ENCODE data around the gene ETS1.
A peak's percentile ranks its signal among the peaks of the same experiment; 100 is the strongest.

The ETS1 gene

GRCh38 chr11:128488471-128488870 lies 98.9 kb downstream of the ETS1 start:
- TF ChIP-seq CTCF (IDR thresholded peaks at IDR 0.05; ENCODE audit: low read depth, low read length, missing control alignments): no peak
- in situ Hi-C loops (cut with HindIII; ENCODE audit: low sequenced_read_pairs): no loop called here
- H3K4me3 ChIP-seq (ENCODE audit: low read depth, low read length): no peak overlapping the region
- DNase-seq (ENCODE audit: low read depth): peak; percentile 90

GRCh38 chr11:128487978-128488377 lies 99.4 kb downstream of the ETS1 start:
- no peak for TF ChIP-seq CTCF (IDR thresholded peaks at IDR 0.05; ENCODE audit: low read depth, low read length, missing control alignments)
- H3K4me3 ChIP-seq (ENCODE audit: low read depth, low read length): no peak overlapping the region
- DNase-seq (ENCODE audit: low read depth): no peak
- in situ Hi-C loops (cut with HindIII; ENCODE audit: low sequenced_read_pairs): no loop called here

GRCh38 chr11:128484172-128484571 lies 103.2 kb downstream of the ETS1 start:
- no peak for DNase-seq (ENCODE audit: low read depth)
- H3K4me3 ChIP-seq (ENCODE audit: low read depth, low read length): no peak overlapping the region
- in situ Hi-C loops (cut with HindIII; ENCODE audit: low sequenced_read_pairs): no loop called here
- TF ChIP-seq CTCF (IDR thresholded peaks at IDR 0.05; ENCODE audit: low read depth, low read length, missing control alignments): no peak

GRCh38 chr11:128483211-128483788 lies 104.1 kb downstream of the ETS1 start:
- no peak for TF ChIP-seq CTCF (IDR thresholded peaks at IDR 0.05; ENCODE audit: low read depth, low read length, missing control alignments)
- no peak for DNase-seq (ENCODE audit: low read depth)
- no peak overlapping the region for H3K4me3 ChIP-seq (ENCODE audit: low read depth, low read length)
- in situ Hi-C loops (cut with HindIII; ENCODE audit: low sequenced_read_pairs): no loop called here

GRCh38 chr11:128482512-128483191 lies 104.7 kb downstream of the ETS1 start:
- TF ChIP-seq CTCF (IDR thresholded peaks at IDR 0.05; ENCODE audit: low read depth, low read length, missing control alignments): no peak
- in situ Hi-C loops (cut with HindIII; ENCODE audit: low sequenced_read_pairs): no loop called here
- no peak overlapping the region for H3K4me3 ChIP-seq (ENCODE audit: low read depth, low read length)
- peak; percentile 73 for DNase-seq (ENCODE audit: low read depth)

- no peak overlapping the region for H3K4me3 ChIP-seq (ENCODE audit: low read depth, low read length)
- TF ChIP-seq CTCF (IDR thresholded peaks at IDR 0.05; ENCODE audit: low read depth, low read length, missing control alignments): no peak
- DNase-seq (ENCODE audit: low read depth): no peak
- in situ Hi-C loops (cut with HindIII; ENCODE audit: low sequenced_read_pairs): no loop called here
Observed at GRCh38 chr11:128482092-128482491, 105.3 kb downstream of the ETS1 start.
